ENCODE measurements around the gene NEMF.

NEMF gene

GRCh38 chr14:49852301-49853157, at the start of gene NEMF (continued):
- TF ChIP-seq ZNF433 (tag by site-specific recombination; IDR thresholded peaks at IDR 0.05; ENCODE audit: low read depth) (no peak), ZNF341 (tag by site-specific recombination; IDR thresholded peaks at IDR 0.05; ENCODE audit: low read depth) (0 out of 2 replicates have a peak, but pooled peaks have one; percentile 12), ZNF354C (tag by site-specific recombination; IDR thresholded peaks at IDR 0.05; ENCODE audit: borderline replicate concordance, low read depth) (no peak), ZNF292 (tag by site-specific recombination; IDR thresholded peaks at IDR 0.05; ENCODE audit: borderline replicate concordance, low read depth) (no peak), ZSCAN4 (tag by site-specific recombination; IDR thresholded peaks at IDR 0.05) (no peak), ZNF280D (tag by site-specific recombination; IDR thresholded peaks at IDR 0.05) (no peak), ZNF121 (tag by site-specific recombination; IDR thresholded peaks at IDR 0.05) (no peak), ZNF394 (tag by site-specific recombination; IDR thresholded peaks at IDR 0.05; ENCODE audit: borderline replicate concordance) (no peak), ZNF514 (tag by site-specific recombination; IDR thresholded peaks at IDR 0.05) (no peak), SP7 (tag by site-specific recombination; IDR thresholded peaks at IDR 0.05) (peak; percentile 57), REST (tag by site-specific recombination; IDR thresholded peaks at IDR 0.05) (no peak), CTCF (tag by site-specific recombination; IDR thresholded peaks at IDR 0.05) (peak; percentile 90), ZNF174 (tag by site-specific recombination; IDR thresholded peaks at IDR 0.05) (no peak), ZNF211 (tag by site-specific recombination; IDR thresholded peaks at IDR 0.05; ENCODE audit: low read depth) (no peak), ZNF221 (tag by site-specific recombination; IDR thresholded peaks at IDR 0.05; ENCODE audit: borderline replicate concordance) (no peak), SCRT2 (tag by site-specific recombination; IDR thresholded peaks at IDR 0.05) (no peak), KLF9 (tag by site-specific recombination; IDR thresholded peaks at IDR 0.05; ENCODE audit: low read depth) (no peak)
- TF ChIP-seq, protein P1, sequence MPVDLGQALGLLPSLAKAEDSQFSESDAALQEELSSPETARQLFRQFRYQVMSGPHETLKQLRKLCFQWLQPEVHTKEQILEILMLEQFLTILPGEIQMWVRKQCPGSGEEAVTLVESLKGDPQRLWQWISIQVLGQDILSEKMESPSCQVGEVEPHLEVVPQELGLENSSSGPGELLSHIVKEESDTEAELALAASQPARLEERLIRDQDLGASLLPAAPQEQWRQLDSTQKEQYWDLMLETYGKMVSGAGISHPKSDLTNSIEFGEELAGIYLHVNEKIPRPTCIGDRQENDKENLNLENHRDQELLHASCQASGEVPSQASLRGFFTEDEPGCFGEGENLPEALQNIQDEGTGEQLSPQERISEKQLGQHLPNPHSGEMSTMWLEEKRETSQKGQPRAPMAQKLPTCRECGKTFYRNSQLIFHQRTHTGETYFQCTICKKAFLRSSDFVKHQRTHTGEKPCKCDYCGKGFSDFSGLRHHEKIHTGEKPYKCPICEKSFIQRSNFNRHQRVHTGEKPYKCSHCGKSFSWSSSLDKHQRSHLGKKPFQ (tag by site-specific recombination; IDR thresholded peaks at IDR 0.05) = no peak
- TF ChIP-seq, protein P2, sequence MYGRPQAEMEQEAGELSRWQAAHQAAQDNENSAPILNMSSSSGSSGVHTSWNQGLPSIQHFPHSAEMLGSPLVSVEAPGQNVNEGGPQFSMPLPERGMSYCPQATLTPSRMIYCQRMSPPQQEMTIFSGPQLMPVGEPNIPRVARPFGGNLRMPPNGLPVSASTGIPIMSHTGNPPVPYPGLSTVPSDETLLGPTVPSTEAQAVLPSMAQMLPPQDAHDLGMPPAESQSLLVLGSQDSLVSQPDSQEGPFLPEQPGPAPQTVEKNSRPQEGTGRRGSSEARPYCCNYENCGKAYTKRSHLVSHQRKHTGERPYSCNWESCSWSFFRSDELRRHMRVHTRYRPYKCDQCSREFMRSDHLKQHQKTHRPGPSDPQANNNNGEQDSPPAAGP (tag by site-specific recombination; IDR thresholded peaks at IDR 0.05) = no peak; the same call in 1 of the 2 replicates
- TF ChIP-seq, protein P3, sequence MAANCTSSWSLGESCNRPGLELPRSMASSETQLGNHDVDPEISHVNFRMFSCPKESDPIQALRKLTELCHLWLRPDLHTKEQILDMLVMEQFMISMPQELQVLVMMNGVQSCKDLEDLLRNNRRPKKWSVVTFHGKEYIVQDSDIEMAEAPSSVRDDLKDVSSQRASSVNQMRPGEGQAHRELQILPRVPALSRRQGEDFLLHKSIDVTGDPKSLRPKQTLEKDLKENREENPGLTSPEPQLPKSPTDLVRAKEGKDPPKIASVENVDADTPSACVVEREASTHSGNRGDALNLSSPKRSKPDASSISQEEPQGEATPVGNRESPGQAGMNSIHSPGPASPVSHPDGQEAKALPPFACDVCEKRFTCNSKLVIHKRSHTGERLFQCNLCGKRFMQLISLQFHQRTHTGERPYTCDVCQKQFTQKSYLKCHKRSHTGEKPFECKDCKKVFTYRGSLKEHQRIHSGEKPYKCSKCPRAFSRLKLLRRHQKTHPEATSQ (tag by site-specific recombination; IDR thresholded peaks at IDR 0.05) = no peak
- TF ChIP-seq, protein P4, sequence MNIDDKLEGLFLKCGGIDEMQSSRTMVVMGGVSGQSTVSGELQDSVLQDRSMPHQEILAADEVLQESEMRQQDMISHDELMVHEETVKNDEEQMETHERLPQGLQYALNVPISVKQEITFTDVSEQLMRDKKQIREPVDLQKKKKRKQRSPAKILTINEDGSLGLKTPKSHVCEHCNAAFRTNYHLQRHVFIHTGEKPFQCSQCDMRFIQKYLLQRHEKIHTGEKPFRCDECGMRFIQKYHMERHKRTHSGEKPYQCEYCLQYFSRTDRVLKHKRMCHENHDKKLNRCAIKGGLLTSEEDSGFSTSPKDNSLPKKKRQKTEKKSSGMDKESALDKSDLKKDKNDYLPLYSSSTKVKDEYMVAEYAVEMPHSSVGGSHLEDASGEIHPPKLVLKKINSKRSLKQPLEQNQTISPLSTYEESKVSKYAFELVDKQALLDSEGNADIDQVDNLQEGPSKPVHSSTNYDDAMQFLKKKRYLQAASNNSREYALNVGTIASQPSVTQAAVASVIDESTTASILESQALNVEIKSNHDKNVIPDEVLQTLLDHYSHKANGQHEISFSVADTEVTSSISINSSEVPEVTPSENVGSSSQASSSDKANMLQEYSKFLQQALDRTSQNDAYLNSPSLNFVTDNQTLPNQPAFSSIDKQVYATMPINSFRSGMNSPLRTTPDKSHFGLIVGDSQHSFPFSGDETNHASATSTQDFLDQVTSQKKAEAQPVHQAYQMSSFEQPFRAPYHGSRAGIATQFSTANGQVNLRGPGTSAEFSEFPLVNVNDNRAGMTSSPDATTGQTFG (tag by site-specific recombination; IDR thresholded peaks at IDR 0.05; ENCODE audit: borderline replicate concordance) = no peak

Data from HEK293 (cell line).